Adrenal gland (tissue), 12 donors: Measurements from ENCODE around the gene MS4A10. TPM values are rescaled to one million over a fixed set of nuclear protein-coding genes. Genes with fewer than 3 reads are reported as not detected.

ENCODE experiments used
- DNase-seq, 7 donors: peaks; one replicate each; pipeline ENCODE4 v3.0.0-alpha.2; 2019 to 2020
- H3K27ac ChIP-seq, 5 donors: fragments of 200-600 bp; sonication (generic) in 4 of 5; 1 replicate in 3 of 5; 2 replicates in 2 of 5; pipeline versions ENCODE4 v1.5.1 to v1.8.0; 2016 to 2020; ENCODE audit warnings: mild to moderate bottlenecking in 1 of 5
- H3K27me3 ChIP-seq: fragments of 200-600 bp; 2 replicates; pipeline ENCODE4 v1.8.0; 2021
- H3K36me3 ChIP-seq, 2 donors: fragments of 200-600 bp; replicated peaks in 1 of 2; 1 replicate in 1 of 2; 2 replicates in 1 of 2; pipeline versions ENCODE4 v1.5.1 to v1.8.0; 2018 to 2022
- H3K4me1 ChIP-seq, 2 donors: fragments of 200-600 bp; replicated peaks in 1 of 2; 1 replicate in 1 of 2; 2 replicates in 1 of 2; pipeline versions ENCODE4 v1.5.1 to v1.8.0; 2018 to 2021
- H3K4me3 ChIP-seq, 4 donors: fragments of 200-600 bp; sonication (generic) in 3 of 4; one replicate each; pipeline ENCODE4 v1.5.1; 2016 to 2018
- H3K9me3 ChIP-seq, 3 donors: fragments of 200-600 bp; sonication (generic) in 1 of 3; replicated peaks in 1 of 3; 1 replicate in 2 of 3; 2 replicates in 1 of 3; pipeline versions ENCODE4 v1.5.1 to v1.8.0; 2016 to 2021
- CTCF ChIP-seq, 6 experiments: fragments of 450-650 bp in 4 of 6; fragments of 200-600 bp in 2 of 6; sonication (generic) in 1 of 6; IDR thresholded peaks; 1 replicate in 5 of 6; 2 replicates in 1 of 6; pipeline versions ENCODE4 v1.5.1 to v1.8.0; 2016 to 2021; ENCODE audit warnings: antibody characterized with exemption in 6 of 6, mild to moderate bottlenecking in 2 of 6, moderate library complexity in 1 of 6
- POLR2A ChIP-seq, 2 donors: fragments of 450-650 bp; IDR thresholded peaks; one replicate each; pipeline ENCODE4 v1.6.1; 2017; ENCODE audit warnings: antibody characterized with exemption in 2 of 2, mild to moderate bottlenecking in 2 of 2, moderate library complexity in 1 of 2
- WGBS, 4 donors: extraction: QIAGEN DNeasy Blood & Tissue Kit in 2 of 4; methylation state at CpG; one replicate each; pipeline versions ENCODE4 v1.1.5 to v1.1.7; 2013 to 2017; 5-methylcytosine and 5-hydroxymethylcytosine counted together
- intact Hi-C, 2 donors: fragments of 100-400 bp; cut with DNase I; formaldehyde crosslinking; loops; one replicate each; pipeline versions ENCODE4 v1.14.1 to v1.15.0; 2022 to 2023
- polyA plus RNA-seq, 3 donors: library from polyadenylated mRNA; stranded (reverse); fragments of 200-250 nt in 2 of 3; fragments of 350-450 nt in 1 of 3; fragmentation: Illumina TruSeq in 1 of 3; extraction: RNeasy Lipid Tissue Mini Kit (QIAGEN cat#74804) in 1 of 3; gene quantifications; one replicate each; pipeline ENCODE4 v1.2.3, GENCODE V29; 2013 to 2014
- total RNA-seq, 9 donors: library from RNA; depleted of rRNA in 4 of 9; stranded (reverse); fragments of >200 nt in 4 of 9; fragments of 120-200 nt in 1 of 9; fragmentation: NEBNext Ultra II Directional in 1 of 9; extraction: Animal tissue kit (Norgen Biotek cat#: 25700) in 1 of 9; gene quantifications; one replicate each; pipeline versions ENCODE4 v1.1.0 to v1.2.4, GENCODE V29; 2013 to 2023
- donor health status: healthy with polysubstance abuse.
- donor health status: Bipolar disorder and iron deficiency.
- donor health status: DM: yes; HTN: yes; CAD: no.
- donor health status: DM: no; HTN: no; CAD: no.
- donor health status: DM: no; HTN: no; CAD: no.
- donor health status: DM: yes; HTN: yes; CAD: no.

The MS4A10 gene
- total and polyA plus RNA-seq, 12 donors = not detected

GRCh38 chr11:60791153-60791933 lies 6.2 kb downstream of the MS4A10 start:
- 87 to 95% (median 90%) methylated on average over 4 of the region's 4 CpGs for WGBS, 4 donors
- no peak for DNase-seq

GRCh38 chr11:60792521-60792920 lies 7.4 kb downstream of the MS4A10 start:
- WGBS, 4 donors = 68 to 80% (median 77%) methylated on average over 3 of the region's 3 CpGs
- DNase-seq = no peak
- H3K36me3 ChIP-seq = no peaks in the 10 kb centered on the region
- H3K4me1 ChIP-seq = no peaks in the 10 kb centered on the region
- H3K4me3 ChIP-seq = no peak overlapping the region
- intact Hi-C loops = no loop called here
- peaks cover 6% of the 10 kb centered on the region for H3K27me3 ChIP-seq
- H3K9me3 ChIP-seq = no peaks in the 10 kb centered on the region
- no peak overlapping the region for H3K27ac ChIP-seq
- no peak for TF ChIP-seq CTCF (IDR thresholded peaks at IDR 0.05)
- TF ChIP-seq POLR2A (IDR thresholded peaks at IDR 0.05) = no peak

More at GRCh38 chr11:60791153-60791933, 6.2 kb downstream of the MS4A10 start:
- Histone ChIP-seq H3K27ac (no peak overlapping the region), H3K27me3 (no peaks in the 10 kb centered on the region), H3K4me1 (no peaks in the 10 kb centered on the region), H3K9me3 (no peaks in the 10 kb centered on the region), H3K36me3 (no peaks in the 10 kb centered on the region), H3K4me3 (no peak overlapping the region)
- TF ChIP-seq POLR2A (IDR thresholded peaks at IDR 0.05) (no peak), CTCF (IDR thresholded peaks at IDR 0.05) (no peak)
- intact Hi-C loops = no loop called here

- TF ChIP-seq POLR2A (IDR thresholded peaks at IDR 0.05) (no peak), CTCF (IDR thresholded peaks at IDR 0.05) (no peak)
- Histone ChIP-seq H3K9me3 (no peaks in the 10 kb centered on the region), H3K36me3 (no peaks in the 10 kb centered on the region), H3K27me3 (peaks cover 6% of the 10 kb centered on the region), H3K4me1 (no peaks in the 10 kb centered on the region), H3K4me3 (no peak overlapping the region), H3K27ac (no peak overlapping the region)
- 67 to 78% (median 72%) methylated on average over 2 to 6 of the region's 6 CpGs for WGBS, 4 donors
- intact Hi-C loops = no loop called here
- no peak for DNase-seq
These were observed 10.2 kb downstream of the MS4A10 start for GRCh38 chr11:60795291-60795690.

GRCh38 chr11:60797846-60798630 lies 12.9 kb downstream of the MS4A10 start:
- Histone ChIP-seq H3K4me3 (no peak overlapping the region), H3K27ac (no peak overlapping the region), H3K9me3 (no peaks in the 10 kb centered on the region), H3K4me1 (no peaks in the 10 kb centered on the region), H3K27me3 (peaks cover 6% of the 10 kb centered on the region), H3K36me3 (no peaks in the 10 kb centered on the region)
- intact Hi-C loops = no loop called here
- DNase-seq = no peak
- TF ChIP-seq CTCF (IDR thresholded peaks at IDR 0.05) = no peak
- no peak for TF ChIP-seq POLR2A (IDR thresholded peaks at IDR 0.05)
- 78 to 88% (median 83%) methylated on average over 12 to 17 of the region's 17 CpGs for WGBS, 4 donors
